Prostate gland (tissue), 2 donors: ENCODE data around the gene HEG1. TPM values are rescaled to one million over a fixed set of nuclear protein-coding genes. Genes with fewer than 3 reads are reported as not detected.

Experiments used
- DNase-seq: peaks from one replicate; pipeline ENCODE4 v3.0.0-alpha.2; 2019; ENCODE audit warnings: low spot score
- H3K27ac ChIP-seq, 2 donors: fragments of 200-600 bp; sonication (generic); 2 replicates each; pipeline ENCODE4 v1.5.1; 2017 to 2019
- H3K27me3 ChIP-seq: fragments of 200-600 bp; sonication (generic); replicated peaks from 2 replicates; pipeline ENCODE4 v1.5.1; 2019; ENCODE audit not compliant: insufficient read depth
- H3K36me3 ChIP-seq, 2 donors: fragments of 200-600 bp; sonication (generic); 1 replicate in 1 of 2; 2 replicates in 1 of 2; pipeline versions ENCODE4 v1.5.1 to v1.8.1; 2017 to 2019
- H3K4me1 ChIP-seq: fragments of 200-600 bp; sonication (generic); replicated peaks from 2 replicates; pipeline ENCODE4 v1.5.1; 2019
- H3K4me3 ChIP-seq, 2 donors: fragments of 200-600 bp; sonication (generic); 2 replicates each; pipeline ENCODE4 v1.5.1; 2017 to 2019
- H3K9me3 ChIP-seq: fragments of 200-600 bp; sonication (generic); 2 replicates; pipeline ENCODE4 v1.5.1; 2017
- POLR2A ChIP-seq: fragments of 450-650 bp; IDR thresholded peaks from one replicate; pipeline ENCODE4 v1.6.1; 2016; ENCODE audit warnings: antibody characterized with exemption, mild to moderate bottlenecking
- POLR2AphosphoS5 ChIP-seq: sonication (generic); formaldehyde crosslinking; IDR thresholded peaks from one replicate; pipeline ENCODE4 v1.6.1; 2017; ENCODE audit warnings: antibody characterized with exemption
- WGBS: methylation state at CpG from one replicate; pipeline ENCODE4 v1.1.5; 2018; 5-methylcytosine and 5-hydroxymethylcytosine counted together
- intact Hi-C: fragments of 100-400 bp; cut with DNase I; formaldehyde crosslinking; loops from one replicate; pipeline ENCODE4 v1.14.2; 2022
- small RNA-seq, 2 donors: library from RNA; depleted of rRNA; stranded (forward); fragments of <200 nt; gene quantifications; one replicate each; pipeline ENCODE3, GENCODE V24; 2016
- total RNA-seq, 2 donors: library from RNA; depleted of rRNA; stranded (reverse); fragments of >200 nt; gene quantifications; one replicate each; pipeline ENCODE4 v1.1.0, GENCODE V29; 2016
- TF ChIP-seq, protein P1 (sequence below), 4 experiments: fragments of 200-600 bp in 2 of 4; fragments of 450-650 bp in 2 of 4; sonication (generic) in 2 of 4; IDR thresholded peaks; 1 replicate in 3 of 4; 2 replicates in 1 of 4; pipeline ENCODE4 v1.5.1; 2016 to 2019; ENCODE audit warnings: antibody characterized with exemption in 4 of 4, mild to moderate bottlenecking in 2 of 4, moderate library complexity in 2 of 4

HEG1 gene
- total RNA-seq, 2 donors from 2014 or later, result 27.5 to 130 TPM

- H3K27ac ChIP-seq, result no peak overlapping the region
- TF ChIP-seq, protein P1, sequence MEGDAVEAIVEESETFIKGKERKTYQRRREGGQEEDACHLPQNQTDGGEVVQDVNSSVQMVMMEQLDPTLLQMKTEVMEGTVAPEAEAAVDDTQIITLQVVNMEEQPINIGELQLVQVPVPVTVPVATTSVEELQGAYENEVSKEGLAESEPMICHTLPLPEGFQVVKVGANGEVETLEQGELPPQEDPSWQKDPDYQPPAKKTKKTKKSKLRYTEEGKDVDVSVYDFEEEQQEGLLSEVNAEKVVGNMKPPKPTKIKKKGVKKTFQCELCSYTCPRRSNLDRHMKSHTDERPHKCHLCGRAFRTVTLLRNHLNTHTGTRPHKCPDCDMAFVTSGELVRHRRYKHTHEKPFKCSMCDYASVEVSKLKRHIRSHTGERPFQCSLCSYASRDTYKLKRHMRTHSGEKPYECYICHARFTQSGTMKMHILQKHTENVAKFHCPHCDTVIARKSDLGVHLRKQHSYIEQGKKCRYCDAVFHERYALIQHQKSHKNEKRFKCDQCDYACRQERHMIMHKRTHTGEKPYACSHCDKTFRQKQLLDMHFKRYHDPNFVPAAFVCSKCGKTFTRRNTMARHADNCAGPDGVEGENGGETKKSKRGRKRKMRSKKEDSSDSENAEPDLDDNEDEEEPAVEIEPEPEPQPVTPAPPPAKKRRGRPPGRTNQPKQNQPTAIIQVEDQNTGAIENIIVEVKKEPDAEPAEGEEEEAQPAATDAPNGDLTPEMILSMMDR (IDR thresholded peaks at IDR 0.05), result no peak
- TF ChIP-seq POLR2AphosphoS5 (no peak), POLR2A (no peak)
- WGBS, result 43% methylated on average over 8 of the region's 8 CpGs
- H3K4me1 ChIP-seq, result no peaks in the 10 kb centered on the region
- H3K4me3 ChIP-seq, result no peak overlapping the region
- no peaks in the 10 kb centered on the region for H3K36me3 ChIP-seq
- DNase-seq, result no peak
- H3K27me3 ChIP-seq, result no peaks in the 10 kb centered on the region
- intact Hi-C loops, result no loop called here
- no peaks in the 10 kb centered on the region for H3K9me3 ChIP-seq
These were observed 138.9 kb downstream of the HEG1 start for GRCh38 chr3:124916837-124917409.

Small RNA genes lying within 50 kb of the gene (small RNA-seq; reads per million reads assigned to genes)
- gene RNA5SP137, result 0 reads per million in 2 donors

Other genes starting within 250 kb of the HEG1 start
- 100 to 1,000 TPM; 123 to 154 TPM for gene ITGB5, start 168.6 kb downstream of the HEG1 start, total RNA-seq
- 1 to 10 TPM; 1.3 to 1.5 TPM for gene MUC13, start 121.2 kb downstream of the HEG1 start, total RNA-seq
- gene SLC12A8, start 156.8 kb upstream of the HEG1 start, total RNA-seq, result 10 to 100 TPM in 1 of 2 donors, 1 to 10 TPM in 1; 6.5 to 16.4 TPM